Type B pancreatic cell (in vitro differentiated cells): ENCODE results near the gene ACSM3. TPM values are rescaled to one million over a fixed set of nuclear protein-coding genes. Genes with fewer than 3 reads are reported as not detected.

Experiments used
- DNase-seq: peaks from one replicate; pipeline ENCODE4 v3.0.0; 2021; ENCODE audit warnings: mixed read lengths; ENCODE audit not compliant: unreplicated experiment; ENCODE audit errors: extremely low spot score
- H3K27ac Mint-ChIP-seq: 2 replicates; pipeline ENCODE4 v1.8.0; 2021; ENCODE audit warnings: mild to moderate bottlenecking, mixed read lengths
- H3K27me3 Mint-ChIP-seq: 2 replicates; pipeline ENCODE4 v1.8.0; 2021; ENCODE audit warnings: mixed read lengths
- H3K36me3 Mint-ChIP-seq: 2 replicates; pipeline ENCODE4 v1.8.0; 2021; ENCODE audit warnings: mixed read lengths
- H3K4me1 Mint-ChIP-seq: one replicate; pipeline ENCODE4 v1.8.0; 2021; ENCODE audit warnings: mixed read lengths; ENCODE audit not compliant: unreplicated experiment
- H3K4me3 Mint-ChIP-seq: 2 replicates; pipeline ENCODE4 v1.8.0; 2021; ENCODE audit warnings: mild to moderate bottlenecking, mixed read lengths
- H3K9me3 Mint-ChIP-seq: 2 replicates; pipeline ENCODE4 v1.8.0; 2021; ENCODE audit warnings: mixed read lengths
- total RNA-seq: library from RNA; stranded (reverse); gene quantifications from 2 replicates; pipeline ENCODE4 v1.2.1, GENCODE V29; 2021; ENCODE audit warnings: low replicate concordance
- TF ChIP-seq, protein P1 (sequence below): fragments of 200-600 bp; sonication (generic); conservative IDR thresholded peaks from 2 replicates; pipeline ENCODE4 v1.5.0; 2021; ENCODE audit warnings: antibody characterized with exemption, mild to moderate bottlenecking

ACSM3 gene
- total RNA-seq, 1 donor from 2014 or later: 22.6 TPM

DNA sequence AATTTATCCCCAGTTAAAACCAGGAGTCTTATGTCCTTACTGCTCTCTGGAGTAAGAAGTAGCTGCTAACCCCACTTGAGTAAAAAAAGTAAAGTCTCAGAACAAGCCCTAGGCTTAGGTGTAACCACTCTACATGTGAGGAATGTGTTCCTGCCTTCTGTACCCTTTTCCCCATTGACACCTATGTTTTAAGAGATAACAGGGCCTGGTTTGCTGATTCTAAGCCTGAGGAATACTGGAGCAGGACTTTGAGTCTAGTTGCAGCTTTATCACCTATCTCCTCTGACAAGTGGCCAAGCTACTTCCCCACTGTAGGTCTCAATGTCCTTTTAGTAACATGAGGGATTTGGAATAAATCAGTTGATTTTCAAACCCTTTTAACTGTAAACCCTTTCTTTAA, 82.7 kb downstream of the ACSM3 start:
- no peak overlapping the region for H3K4me3 Mint-ChIP-seq
- no peaks in the 10 kb centered on the region for H3K27me3 Mint-ChIP-seq
- no peaks in the 10 kb centered on the region for H3K9me3 Mint-ChIP-seq
- no peak for DNase-seq
- H3K36me3 Mint-ChIP-seq: peaks cover 5% of the 10 kb centered on the region
- TF ChIP-seq, protein P1, sequence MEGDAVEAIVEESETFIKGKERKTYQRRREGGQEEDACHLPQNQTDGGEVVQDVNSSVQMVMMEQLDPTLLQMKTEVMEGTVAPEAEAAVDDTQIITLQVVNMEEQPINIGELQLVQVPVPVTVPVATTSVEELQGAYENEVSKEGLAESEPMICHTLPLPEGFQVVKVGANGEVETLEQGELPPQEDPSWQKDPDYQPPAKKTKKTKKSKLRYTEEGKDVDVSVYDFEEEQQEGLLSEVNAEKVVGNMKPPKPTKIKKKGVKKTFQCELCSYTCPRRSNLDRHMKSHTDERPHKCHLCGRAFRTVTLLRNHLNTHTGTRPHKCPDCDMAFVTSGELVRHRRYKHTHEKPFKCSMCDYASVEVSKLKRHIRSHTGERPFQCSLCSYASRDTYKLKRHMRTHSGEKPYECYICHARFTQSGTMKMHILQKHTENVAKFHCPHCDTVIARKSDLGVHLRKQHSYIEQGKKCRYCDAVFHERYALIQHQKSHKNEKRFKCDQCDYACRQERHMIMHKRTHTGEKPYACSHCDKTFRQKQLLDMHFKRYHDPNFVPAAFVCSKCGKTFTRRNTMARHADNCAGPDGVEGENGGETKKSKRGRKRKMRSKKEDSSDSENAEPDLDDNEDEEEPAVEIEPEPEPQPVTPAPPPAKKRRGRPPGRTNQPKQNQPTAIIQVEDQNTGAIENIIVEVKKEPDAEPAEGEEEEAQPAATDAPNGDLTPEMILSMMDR: no peak
- peaks cover 5% of the 10 kb centered on the region for H3K4me1 Mint-ChIP-seq
- H3K27ac Mint-ChIP-seq: no peak overlapping the region

Other genes with a start within 250 kb of the ACSM3 start
- 2.4 TPM in 1 of 2 replicates, not detected in the other for gene ACSM2B, start 187.6 kb upstream of the ACSM3 start, total RNA-seq
- gene ACSM1, start 66.3 kb upstream of the ACSM3 start, total RNA-seq: 0.36 TPM in 1 of 2 replicates, not detected in the other
- 38.5 and 39.0 TPM in 2 replicates for gene THUMPD1, start 22.2 kb upstream of the ACSM3 start, total RNA-seq
- 27.7 and 35.9 TPM in 2 replicates for gene ERI2, start 42.5 kb downstream of the ACSM3 start, total RNA-seq
- gene REXO5, start 42.5 kb downstream of the ACSM3 start, total RNA-seq: 4.5 and 8.2 TPM in 2 replicates
- gene DCUN1D3, start 136.3 kb downstream of the ACSM3 start, total RNA-seq: 12.9 and 13.5 TPM in 2 replicates
- 30.6 and 31.7 TPM in 2 replicates for gene LYRM1, start 136.8 kb downstream of the ACSM3 start, total RNA-seq